GM19452 (cell line): Measurements from ENCODE around the gene PRR5.

Experiments
- ATAC-seq: cut with Tn5 transposase; IDR thresholded peaks from one replicate; pipeline ENCODE4 v1.9.1; 2021; ENCODE audit not compliant: unreplicated experiment

PRR5 gene

GRCh38 chr22:44754998-44755397 lies 53.0 kb downstream of the PRR5 start:
- ATAC-seq, result no peak

DNA sequence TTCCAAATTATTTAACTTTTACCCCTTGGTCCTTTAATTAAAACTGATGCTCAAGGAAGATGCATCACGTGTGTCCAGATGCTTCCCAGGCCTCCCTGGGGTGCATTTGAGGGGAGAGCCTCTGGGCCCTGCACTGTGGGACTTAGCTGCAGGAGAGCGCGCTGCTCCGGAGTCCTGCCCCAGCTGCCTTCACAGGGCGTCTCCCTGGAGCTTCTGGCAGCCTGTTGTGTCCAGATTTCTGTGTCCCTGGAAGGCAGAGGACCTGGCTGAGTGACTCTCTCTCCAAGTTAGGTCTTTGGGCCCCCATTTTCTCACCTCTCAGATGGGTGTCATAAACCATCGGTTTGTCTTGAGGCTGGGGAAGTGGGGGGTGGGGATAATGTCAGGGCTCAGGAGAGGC lies 53.4 kb downstream of the PRR5 start:
- no peak for ATAC-seq

DNA sequence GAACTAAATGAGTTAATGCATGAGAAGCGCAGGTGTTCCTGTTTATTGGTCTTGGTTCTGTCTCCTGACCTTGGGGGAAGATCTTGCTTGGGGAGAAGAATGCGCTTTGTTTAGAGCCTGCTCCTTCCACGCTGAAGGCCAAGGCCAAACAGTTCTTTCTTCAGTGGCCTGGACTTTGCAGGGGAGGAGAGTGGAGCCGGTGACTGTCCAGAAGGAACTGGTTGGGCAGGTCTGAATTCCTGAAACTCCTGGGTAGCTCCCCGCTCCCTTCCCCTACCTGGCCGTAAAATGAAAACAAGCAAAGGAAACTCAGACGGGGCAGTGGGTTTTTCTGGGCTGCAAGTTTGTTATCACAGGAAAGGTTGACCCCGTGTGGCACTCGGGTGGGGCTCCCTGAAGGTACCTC lies 54.0 kb downstream of the PRR5 start:
- no peak for ATAC-seq

DNA sequence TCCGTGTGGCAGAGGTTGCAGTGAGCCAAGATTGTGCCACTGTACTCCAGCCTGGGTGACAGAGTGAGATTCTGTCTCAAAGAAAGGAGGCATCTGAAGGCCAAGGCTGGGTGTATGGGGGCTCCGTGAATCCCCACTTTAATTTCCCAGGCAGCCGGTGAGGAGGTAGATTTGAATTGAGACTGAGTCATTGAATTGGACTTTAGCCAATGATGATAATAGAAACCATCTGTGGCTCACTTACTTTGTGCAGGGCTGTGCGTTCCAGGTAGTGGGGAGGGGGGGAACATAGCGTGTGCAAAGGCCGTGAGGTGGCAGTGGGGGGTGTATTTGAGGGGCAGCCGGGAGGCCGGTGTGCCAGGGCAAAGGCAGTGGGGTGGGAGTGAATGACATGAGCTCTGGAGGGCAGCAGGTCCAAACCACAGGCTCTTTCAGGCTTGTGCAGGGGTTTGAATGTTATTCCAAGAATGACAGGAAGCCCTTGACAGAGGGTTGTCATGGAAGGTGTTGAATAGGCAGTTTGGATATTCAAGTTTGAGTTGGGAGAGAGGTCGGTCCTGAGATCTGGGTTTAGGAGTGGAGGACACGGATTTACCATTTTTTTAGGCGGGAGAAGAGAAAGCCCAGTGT lies 56.5 kb downstream of the PRR5 start:
- ATAC-seq, result no peak

GRCh38 chr22:44759001-44759400 lies 57.0 kb downstream of the PRR5 start:
- ATAC-seq, result no peak

DNA sequence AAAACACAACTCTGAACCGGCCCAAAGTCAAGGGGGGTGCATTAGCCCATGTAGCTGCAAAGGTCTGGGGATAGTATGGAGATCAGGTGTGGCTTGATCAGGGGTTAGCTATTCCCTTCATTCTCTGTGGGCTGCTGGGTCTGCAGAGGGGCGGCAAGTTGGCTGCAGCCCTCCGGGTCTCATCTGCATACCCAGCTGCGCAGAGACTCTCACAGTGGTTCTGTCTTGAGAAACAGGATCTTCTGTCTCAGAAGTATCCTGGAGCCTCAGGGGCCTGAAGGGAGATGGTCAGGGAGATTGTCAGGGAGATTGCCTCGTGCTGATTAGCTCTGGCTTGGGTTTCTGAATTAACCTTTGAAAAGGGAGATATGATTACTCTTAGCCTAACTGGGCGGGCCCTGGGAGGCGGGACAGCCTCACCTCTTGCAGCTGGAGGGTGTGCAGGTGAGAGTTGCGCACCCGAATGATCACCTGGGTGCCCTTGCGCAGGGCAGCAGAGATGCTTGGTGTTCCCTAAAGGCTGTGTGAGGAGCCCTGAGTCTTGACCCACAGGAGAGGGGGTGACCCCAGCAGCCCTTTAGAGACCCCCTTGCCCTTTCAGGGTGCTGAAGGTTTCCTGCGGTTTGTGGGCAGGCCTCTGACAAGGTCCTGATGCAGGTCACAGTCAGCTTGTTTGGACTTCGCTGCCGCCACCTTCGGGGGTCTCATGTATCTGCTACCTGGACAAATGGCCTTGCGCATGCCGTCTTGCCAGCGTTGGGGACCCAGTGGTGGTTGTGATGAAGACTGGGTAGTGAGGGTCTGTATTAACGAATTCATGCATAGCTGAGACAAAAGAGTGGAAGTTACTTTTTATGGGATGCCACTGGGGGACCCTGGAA lies 57.7 kb downstream of the PRR5 start:
- no peak for ATAC-seq

GRCh38 chr22:44760476-44760875 lies 58.5 kb downstream of the PRR5 start:
- ATAC-seq, result no peak

DNA sequence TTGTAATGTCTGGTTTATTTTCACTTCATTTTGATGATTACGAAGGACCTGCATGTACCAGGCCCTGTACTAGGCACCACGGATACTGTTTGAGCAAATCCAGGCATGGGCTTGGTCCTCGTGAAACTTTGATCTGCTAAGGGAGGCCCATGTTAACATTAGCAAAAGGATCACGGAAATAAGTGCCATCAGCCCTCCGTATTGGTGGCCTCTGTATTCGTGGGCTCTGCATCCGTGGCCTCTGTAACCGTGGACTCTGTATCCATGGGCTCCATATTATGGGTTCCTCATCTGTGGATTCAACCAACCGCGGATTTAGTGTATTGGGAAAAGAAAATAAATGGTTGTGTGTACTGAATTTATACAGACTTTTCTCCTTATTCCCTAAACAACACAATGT lies 59.0 kb downstream of the PRR5 start:
- no peak for ATAC-seq

DNA sequence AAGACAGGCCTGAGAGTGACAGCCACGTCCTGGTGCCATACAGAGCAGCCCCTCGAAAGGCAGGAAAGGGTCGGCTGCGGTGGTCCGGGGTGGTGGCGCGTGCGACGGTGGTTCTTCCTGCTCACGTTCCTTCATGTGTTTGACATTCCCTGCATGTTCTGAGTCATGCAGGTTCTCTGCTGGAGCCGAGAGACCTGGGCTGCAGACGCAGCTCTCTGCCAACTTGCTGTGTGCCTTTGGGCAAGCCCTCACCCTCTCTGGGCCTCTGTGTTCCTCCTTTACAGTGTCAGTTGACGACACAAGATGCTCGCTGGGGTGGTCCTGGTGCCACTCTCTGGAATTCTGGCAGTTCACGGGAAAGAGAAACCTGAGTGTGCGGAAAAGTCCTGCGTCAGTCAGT lies 62.4 kb downstream of the PRR5 start:
- no peak for ATAC-seq

- ATAC-seq, result no peak
These were observed 63.0 kb downstream of the PRR5 start for GRCh38 chr22:44764974-44765373.

- no peak for ATAC-seq
These were observed 63.7 kb downstream of the PRR5 start for GRCh38 chr22:44765571-44766285.

GRCh38 chr22:44773082-44773481 lies 71.1 kb downstream of the PRR5 start:
- no peak for ATAC-seq

GRCh38 chr22:44775862-44776261 lies 73.9 kb downstream of the PRR5 start:
- ATAC-seq, result no peak

DNA sequence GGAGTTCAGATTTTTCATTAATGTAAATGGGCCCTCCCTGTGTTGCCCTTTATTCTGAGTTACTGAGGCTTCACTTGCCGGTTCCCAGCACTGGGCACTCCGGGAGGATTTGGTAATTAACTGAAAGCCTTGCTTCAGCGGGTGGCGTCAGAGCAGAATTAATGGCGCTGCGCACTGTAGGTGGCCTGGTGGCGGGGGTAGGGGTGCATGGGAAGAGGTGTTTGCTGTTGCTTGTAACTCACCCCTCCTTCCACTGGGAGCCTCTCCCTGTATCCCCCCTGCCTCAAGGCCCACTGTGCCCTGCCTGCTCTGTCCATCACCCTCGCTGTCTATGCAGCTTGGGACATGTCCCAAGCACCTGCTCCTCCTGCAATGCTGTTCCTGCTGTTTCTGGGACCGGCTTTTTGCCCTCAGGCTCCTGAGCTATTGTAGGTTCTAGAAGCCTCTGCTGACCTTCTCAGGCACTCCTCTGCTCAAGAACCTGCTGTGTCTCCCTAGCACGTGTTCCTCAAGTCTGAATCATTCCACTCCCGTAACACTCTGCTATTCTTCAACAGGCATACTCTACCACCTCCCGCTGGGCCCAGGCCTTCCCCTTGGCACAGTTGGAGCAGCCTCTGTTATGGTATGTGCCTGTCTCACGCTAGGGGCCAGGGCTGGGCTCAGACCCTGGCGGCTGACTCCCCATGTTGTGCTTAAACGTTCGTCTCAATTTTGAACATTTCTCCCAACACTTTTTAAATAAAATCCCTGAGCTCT lies 74.8 kb downstream of the PRR5 start:
- ATAC-seq, result no peak

DNA sequence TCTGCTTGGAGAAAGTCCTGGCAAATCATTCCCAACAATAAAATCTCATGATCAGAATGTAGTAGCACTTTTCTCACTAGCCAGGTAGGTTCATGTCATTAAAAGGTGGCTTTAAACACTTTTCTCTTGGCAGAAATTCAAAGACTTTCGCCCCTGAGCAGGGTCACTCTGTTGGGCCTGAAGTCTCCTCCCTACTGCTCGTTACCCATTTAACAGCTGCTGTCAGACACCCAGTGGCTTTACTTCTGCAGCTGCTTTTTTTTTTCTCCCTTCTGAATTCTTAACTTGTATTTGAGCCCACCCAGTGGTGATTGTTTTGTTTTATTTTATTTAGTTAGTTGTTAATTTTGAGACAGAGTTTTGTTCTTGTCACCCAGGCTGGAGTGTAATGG lies 75.4 kb downstream of the PRR5 start:
- ATAC-seq, result no peak

DNA sequence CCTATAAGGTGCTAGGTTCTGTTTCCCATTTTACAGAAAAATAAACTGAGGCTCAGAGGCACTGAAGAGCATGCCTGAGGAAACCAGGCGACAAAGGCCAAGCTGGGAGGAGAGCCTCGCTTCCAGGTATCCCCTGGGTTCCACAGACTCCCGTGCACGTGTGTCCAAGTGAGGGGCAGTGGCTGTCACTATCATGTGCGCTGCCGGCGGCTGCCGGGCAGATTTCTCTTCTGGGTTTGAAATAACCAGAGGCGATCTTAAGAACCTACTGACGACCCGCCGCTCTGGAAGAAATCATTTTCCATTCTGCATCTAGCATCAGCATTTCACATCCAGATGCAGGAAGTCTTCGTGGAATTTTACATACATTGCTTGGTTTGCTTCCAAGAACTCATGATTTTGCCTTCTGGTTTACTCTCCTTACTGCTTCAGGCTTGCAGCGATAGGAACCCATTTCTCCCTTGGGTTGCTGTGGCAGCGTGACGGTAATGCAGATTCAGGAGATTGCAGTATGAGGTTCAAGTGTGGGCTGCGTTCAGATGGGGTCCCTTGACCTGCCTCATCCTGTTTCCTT lies 79.0 kb downstream of the PRR5 start:
- no peak for ATAC-seq

- ATAC-seq, result no peak
These were observed 80.5 kb downstream of the PRR5 start for GRCh38 chr22:44782363-44782963.

GRCh38 chr22:44783091-44783490 lies 81.1 kb downstream of the PRR5 start:
- ATAC-seq, result no peak

GRCh38 chr22:44783581-44783980 lies 81.6 kb downstream of the PRR5 start:
- ATAC-seq, result no peak

GRCh38 chr22:44786136-44786535 lies 84.1 kb downstream of the PRR5 start:
- no peak for ATAC-seq
